PFSK-1 (cell line): Measurements from ENCODE around the gene GNRHR.

Experiments used
- POLR2AphosphoS5 ChIP-seq: IDR thresholded peaks from 2 replicates; pipeline ENCODE4 v1.6.1; 2012; ENCODE audit warnings: low read depth, mild to moderate bottlenecking, control low read depth, low read length, moderate library complexity
- SIN3A ChIP-seq: IDR thresholded peaks from 2 replicates; pipeline ENCODE4 v1.6.1; 2012; ENCODE audit warnings: mild to moderate bottlenecking, low read length, moderate library complexity, borderline replicate concordance; ENCODE audit not compliant: insufficient read depth
- TF ChIP-seq, protein P1 (sequence below), 2 experiments: IDR thresholded peaks; 2 replicates each; pipeline versions ENCODE4 v1.6.1 to v1.8.0; 2011 to 2012; ENCODE audit warnings: low read depth in 2 of 2, low read length in 2 of 2, control low read depth in 1 of 2, inconsistent platforms in 1 of 2, mild to moderate bottlenecking in 1 of 2, moderate library complexity in 1 of 2; ENCODE audit not compliant: insufficient read depth in 1 of 2

DNA sequence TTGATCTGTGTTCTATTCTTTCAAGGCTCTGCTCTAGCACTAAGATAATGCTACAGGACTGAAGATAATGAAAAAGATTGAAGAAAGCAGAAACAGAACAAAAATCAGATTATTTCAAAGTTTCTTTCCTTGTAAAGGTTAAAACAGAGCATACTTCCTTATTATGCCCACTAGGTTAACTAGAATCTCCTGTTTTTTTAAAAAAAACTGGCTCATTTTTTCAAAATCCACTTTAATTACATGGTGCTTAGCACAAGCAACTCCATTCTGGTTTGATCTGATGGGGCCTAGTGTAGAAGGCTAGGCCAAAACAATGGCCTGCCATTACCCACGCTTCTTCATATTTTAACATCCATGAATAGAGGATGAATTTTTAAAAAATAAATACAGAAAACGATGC, 52.0 kb downstream of the GNRHR start:
- TF ChIP-seq, protein P1, sequence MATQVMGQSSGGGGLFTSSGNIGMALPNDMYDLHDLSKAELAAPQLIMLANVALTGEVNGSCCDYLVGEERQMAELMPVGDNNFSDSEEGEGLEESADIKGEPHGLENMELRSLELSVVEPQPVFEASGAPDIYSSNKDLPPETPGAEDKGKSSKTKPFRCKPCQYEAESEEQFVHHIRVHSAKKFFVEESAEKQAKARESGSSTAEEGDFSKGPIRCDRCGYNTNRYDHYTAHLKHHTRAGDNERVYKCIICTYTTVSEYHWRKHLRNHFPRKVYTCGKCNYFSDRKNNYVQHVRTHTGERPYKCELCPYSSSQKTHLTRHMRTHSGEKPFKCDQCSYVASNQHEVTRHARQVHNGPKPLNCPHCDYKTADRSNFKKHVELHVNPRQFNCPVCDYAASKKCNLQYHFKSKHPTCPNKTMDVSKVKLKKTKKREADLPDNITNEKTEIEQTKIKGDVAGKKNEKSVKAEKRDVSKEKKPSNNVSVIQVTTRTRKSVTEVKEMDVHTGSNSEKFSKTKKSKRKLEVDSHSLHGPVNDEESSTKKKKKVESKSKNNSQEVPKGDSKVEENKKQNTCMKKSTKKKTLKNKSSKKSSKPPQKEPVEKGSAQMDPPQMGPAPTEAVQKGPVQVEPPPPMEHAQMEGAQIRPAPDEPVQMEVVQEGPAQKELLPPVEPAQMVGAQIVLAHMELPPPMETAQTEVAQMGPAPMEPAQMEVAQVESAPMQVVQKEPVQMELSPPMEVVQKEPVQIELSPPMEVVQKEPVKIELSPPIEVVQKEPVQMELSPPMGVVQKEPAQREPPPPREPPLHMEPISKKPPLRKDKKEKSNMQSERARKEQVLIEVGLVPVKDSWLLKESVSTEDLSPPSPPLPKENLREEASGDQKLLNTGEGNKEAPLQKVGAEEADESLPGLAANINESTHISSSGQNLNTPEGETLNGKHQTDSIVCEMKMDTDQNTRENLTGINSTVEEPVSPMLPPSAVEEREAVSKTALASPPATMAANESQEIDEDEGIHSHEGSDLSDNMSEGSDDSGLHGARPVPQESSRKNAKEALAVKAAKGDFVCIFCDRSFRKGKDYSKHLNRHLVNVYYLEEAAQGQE (IDR thresholded peaks at IDR 0.05; ENCODE audit: insufficient read depth in 1 of 2, low read depth in 2 of 2, low read length in 2 of 2), result no peak
- TF ChIP-seq POLR2AphosphoS5 (no peak), SIN3A (no peak)
